Measurements from ENCODE around the gene COL6A1.

DNA sequence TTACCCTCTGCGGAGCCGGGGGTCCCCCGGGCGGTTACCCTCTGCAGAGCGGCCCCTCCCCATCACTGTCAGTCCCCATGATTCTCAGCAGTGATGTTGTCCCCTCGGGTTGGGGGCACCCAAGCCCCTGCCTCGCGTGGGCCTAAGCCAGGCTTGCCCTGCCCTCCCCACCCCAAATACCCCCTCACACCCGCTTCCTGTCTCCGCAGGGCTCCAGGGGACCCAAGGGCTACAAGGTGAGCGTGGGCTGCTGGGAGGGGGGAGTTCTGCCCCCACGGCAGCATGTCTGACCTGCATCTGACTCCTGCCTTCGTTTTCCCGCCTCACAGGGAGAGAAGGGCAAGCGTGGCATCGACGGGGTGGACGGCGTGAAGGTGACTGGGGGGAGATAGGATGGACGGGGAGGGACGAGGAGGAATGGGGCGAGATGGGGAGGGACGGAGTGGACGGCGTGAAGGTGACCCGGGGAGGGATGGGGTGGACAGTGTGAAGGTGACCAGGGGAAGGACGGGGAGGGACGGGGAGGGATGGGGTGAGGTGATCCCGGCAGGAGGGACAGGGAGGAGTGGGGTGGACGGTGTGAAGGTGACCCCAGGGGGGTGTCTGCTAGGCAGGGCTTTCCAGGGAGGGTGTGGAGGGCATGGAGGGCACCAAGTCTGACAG, 8.6 kb downstream of the COL6A1 start:
- no peak for TF ChIP-seq EZH2 (IDR thresholded peaks at IDR 0.05; ENCODE audit: low read length, missing control alignments)
- no peak for TF ChIP-seq CTCF (conservative IDR thresholded peaks at IDR 0.05 in 1 of 2, IDR thresholded peaks at IDR 0.05 in 1 of 2; ENCODE audit: low read depth in 1 of 2, low read length in 2 of 2)
